Stimulated activated CD4-positive, alpha-beta T cell treated with anti-CD3 and anti-CD28 coated beads, Interleukin-4, amount 100 ng/mL, for 4 hours (primary cell): Measurements from ENCODE around the gene PRR33.
A peak's percentile ranks its signal among the peaks of the same experiment; 100 is the strongest.
"Not testable (repeated sequence)": the region's sequence is repeated elsewhere in the genome, so short reads cannot be mapped to it uniquely, and the experiment has no call there.

Experiments
- DNase-seq, 2 experiments: peaks; one replicate each; pipeline ENCODE4 v3.0.0-alpha.2; 2020

Gene PRR33

DNA sequence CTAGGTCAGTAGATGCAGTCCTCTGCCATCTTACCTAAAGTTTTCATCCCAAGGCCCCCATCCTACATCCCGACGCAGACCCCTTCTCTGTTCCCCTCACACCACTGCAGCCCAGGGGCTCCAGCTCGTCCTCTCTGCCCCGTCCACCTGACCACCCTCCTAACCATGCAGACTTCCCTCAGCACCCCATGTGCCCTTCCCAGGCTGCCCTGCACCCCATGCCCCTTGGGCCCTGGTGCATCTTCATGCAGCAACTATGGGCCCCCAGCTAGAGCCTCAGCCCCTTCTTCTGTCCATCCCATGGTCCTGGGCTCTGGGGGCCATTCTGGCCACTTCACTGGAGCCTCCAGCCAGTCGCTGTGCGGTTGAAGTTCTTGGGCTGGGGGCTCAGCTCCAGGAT, 2.9 kb downstream of the PRR33 start:
- no peak for DNase-seq

DNA sequence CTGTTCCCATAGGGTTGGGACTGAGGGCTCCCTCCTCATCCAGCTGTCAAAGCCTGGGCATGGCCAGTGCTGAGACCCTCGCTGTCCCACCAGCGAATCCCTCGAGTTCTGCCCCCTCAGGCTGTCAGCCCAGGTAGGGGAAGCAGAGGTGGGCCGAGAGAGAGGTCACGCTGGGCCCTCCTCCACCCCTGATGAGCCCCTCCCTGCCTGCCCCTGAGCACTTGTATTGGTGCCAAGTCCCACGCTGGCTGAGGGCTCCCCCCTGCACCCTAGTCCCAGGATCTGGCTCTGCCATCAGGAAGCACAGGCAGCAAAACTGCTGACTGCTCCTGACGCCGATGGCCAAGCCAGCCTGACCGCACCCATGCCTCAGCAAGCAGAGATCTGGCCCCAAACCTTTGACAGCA, 3.3 kb downstream of the PRR33 start:
- no peak for DNase-seq

DNA sequence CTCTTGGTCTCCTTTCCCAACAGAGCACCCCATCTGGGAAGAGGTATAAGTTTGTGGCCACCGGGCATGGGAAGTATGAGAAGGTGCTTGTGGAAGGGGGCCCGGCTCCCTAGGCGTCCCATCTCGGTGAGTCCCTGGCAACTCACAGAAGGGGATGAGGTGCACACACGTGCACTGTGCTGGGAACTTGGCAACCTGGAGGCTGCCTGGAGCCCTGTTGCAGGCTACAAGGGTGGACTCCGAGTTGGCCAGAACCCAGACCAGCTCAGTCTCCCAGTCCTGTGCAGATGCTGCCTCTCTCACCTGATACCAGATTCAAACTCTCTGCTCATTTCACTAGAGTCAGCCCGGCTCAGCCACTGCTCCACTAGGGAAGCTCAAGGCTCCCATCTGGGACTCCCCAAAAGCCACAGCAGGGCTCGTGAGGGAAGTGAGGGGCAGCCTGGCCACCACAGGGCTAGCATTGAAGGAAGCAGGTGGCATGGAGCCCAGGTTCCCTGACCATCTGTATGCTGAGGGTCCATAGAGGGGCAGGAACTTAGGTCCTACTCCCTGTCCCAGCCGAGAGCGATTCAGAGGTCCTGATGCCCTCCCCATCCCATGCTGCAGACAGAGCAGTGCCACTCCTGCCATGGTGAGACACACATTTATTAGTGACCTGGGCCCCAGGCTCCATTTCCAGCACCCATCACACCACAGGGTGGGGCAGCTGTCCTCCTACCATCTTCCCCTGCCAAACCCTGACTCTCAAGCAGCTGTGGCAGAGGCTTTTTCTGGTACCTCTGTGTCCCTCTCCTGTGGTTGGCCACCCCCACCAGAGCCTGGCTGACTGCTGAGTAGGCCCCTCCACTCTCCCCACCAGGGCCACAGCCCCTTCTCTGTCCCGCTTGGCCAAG, 4.0 kb downstream of the PRR33 start:
- DNase-seq = no peak

DNA sequence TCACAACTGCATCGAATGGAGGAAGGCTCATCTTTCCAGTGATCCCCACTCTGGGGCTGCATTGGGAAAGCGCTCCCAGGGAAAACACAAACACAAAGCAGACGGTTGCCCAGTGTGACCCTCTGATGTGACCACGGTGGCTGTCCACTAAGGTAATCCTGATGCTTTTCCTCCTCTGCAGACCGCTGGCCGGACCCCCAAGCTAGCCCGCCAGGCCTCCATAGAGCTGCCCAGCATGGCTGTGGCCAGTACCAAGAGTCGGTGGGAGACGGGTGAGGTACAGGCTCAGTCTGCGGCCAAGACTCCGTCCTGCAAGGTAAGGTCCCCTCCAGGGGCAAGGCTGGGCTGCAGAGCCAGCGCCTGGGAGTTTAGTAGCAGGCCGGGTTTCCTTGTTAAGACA, 5.1 kb downstream of the PRR33 start:
- DNase-seq = not testable (repeated sequence)

DNA sequence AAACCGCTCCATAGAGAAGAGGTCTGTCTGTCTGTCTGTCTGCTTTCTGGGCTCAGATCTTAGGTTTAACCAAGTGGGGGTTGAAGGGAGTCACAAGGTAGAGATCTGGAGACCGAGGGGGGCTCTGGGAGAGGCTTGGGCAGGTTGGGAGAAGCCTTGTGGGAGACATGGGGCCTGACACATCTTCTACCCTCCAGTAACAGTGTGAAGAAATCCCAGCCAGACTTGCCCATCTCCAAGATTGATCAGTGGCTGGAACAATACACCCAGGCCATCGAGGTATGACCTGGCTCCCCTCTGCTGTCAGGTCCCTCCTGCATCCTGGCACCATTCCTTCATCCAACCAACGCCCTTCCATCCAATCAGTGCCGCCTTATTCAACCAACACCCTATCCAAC, 7.4 kb downstream of the PRR33 start:
- no peak for DNase-seq

DNA sequence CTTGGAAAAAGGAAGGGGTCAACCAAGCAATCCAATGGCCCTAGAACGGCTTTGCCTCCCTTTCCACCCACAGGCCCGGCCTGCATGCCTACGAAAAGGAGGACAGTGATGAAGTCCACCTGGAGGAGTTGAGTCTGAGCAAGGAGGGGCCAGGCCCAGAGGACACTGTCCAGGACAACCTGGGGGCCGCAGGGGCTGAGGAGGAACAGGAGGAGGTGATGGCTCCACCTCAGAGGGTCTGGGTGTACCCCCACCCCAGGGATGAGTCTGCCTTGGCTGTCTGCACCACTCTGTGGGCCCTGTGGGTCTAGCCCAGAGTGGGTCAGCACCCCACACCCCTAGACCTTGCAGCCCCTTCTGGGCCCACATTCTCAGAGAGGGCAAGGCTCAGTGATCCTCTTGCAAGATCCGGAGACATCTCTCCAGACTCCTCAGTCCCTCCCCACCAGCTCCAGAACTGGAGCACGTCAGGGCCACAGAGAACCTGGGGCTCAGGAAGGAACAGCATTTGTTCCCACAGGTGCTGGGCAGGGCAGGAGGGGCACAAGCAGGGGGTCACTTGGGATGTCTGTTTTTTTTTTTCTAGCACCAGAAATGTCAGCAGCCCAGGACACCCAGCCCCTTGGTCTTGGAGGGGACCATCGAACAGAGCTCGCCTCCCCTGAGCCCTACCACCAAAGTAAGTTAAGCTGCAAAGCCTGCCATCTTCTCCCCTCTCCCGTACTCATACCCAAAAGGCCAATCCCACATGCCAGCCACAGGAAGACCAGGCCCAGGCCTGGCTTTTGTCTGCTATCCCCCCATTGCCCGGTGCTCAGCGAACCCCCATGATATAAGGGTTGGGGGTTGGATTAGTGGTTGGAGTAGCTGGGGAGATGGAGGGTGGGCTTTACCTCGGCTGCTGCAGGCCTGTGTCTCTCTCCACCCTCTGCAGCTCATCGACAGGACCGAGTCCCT, 8.1 kb downstream of the PRR33 start:
- no peak for DNase-seq

DNA sequence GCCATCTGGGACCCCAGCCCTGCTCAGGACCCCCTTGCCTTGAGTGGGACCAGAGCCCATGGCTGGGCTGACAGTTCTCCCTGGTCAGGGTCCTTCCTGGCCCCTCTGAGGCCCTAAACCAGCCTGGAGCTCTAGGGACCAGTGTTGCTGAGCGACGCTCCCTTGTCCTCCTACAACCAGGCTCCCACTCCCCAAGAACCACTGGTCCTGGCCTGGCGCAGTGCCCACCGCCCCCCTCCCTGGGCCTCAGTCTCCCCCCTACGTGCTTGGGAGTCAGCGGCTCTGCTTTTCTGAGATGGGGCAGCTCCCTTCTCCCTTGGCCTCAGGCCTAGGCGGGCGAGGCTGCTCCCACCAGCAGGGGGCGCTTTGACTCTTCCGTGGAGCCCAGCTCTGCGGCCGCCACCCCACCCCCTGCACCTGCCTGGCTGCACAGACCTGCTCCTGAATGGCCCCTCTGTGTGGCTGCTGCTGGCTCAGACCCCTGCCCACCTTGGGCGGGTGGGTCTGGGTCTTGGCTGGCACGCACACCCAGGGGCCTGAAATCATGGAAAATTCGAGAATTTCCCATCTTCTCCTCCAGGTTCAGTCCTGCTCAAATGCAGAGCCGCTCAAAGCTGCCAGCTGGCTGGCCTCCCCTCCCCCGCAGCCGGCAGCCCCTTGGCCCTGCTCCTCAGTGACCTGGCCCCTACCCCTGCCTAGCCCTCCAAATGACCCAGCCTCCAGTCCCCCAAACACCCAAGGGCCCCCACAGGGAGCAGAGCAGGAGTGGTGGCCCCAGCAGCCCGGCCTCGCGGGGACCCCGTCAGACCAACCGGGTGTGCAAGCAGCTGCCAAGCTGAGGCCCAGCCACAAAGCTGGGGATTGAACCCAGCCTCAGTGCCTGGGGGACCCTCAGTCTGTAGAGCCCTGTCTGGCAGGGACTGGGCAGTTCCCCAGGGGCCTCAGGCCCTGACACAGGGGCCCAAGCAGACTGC, 9.1 kb downstream of the PRR33 start:
- peak; percentile 67 to 86 for DNase-seq

DNA sequence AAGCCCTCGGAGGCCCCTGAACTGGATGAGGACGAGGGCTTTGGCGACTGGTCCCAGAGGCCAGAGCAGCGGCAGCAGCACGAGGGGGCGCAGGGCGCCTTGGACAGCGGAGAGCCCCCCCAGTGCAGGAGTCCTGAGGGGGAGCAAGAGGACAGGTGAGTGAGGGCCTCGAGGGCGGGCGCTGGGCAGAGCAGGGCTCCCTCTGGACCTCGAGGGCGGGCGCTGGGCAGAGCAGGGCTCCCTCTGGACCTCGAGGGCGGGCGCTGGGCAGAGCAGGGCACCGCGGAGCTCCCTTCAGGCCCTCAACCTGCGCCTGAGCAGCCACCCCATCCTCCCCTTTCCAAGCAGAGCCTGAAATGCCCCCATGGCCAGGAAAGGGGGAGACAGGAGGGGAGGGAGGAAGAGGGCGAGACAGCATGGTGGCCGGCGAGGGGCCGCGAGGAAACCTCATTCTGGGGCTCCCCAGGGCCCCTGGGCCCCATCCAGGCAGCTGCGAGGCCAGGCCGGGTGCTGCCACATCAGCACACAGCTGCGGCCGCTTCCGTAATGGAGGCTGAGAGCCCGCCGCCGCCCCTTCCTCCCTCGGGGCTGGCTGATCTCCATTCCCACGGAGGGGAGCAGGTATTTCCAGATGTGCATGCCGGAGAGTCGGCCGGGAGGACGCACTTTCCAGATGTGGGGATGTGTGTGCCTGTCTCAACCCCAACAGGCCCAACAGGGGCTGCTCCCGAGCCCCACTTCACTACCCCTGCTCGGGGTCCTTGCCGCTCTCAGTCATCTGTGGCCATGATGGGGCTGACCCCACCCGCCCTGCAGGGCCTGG, 10.0 kb downstream of the PRR33 start:
- DNase-seq = no peak

DNA sequence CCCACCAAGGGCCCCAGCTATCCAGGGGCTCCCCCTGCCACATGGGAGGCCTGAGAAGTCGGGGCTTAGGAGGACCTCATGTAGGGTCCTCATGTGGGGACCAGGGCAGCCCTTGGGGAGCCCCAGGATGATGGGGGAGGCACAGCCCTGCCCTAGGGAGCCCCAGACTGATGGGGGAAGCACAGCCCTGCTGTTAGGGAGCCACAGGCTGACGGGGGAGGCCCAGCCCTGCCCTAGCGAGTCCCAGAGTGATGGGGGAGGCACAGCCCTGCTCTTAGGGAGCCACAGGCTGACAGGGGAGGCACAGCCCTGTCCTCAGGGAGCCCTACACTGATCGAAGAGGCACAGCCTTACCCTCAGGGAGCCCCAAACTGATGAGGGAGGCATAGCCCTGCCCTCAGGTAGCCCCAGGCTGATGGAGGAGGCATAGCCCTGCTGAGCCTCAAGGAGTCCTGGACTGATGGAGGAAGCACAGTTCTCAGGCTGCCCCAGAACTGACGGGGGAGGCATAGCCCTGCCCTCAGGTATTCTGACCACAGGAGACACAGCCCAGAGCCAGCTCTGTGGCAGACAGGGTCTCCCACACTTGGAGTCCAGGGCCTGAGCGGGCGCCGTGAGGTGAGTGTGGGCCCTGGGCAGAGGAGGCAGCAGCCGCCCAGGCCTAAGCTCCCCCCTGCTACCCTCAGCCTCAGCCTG, 10.8 kb downstream of the PRR33 start:
- DNase-seq = no peak

DNA sequence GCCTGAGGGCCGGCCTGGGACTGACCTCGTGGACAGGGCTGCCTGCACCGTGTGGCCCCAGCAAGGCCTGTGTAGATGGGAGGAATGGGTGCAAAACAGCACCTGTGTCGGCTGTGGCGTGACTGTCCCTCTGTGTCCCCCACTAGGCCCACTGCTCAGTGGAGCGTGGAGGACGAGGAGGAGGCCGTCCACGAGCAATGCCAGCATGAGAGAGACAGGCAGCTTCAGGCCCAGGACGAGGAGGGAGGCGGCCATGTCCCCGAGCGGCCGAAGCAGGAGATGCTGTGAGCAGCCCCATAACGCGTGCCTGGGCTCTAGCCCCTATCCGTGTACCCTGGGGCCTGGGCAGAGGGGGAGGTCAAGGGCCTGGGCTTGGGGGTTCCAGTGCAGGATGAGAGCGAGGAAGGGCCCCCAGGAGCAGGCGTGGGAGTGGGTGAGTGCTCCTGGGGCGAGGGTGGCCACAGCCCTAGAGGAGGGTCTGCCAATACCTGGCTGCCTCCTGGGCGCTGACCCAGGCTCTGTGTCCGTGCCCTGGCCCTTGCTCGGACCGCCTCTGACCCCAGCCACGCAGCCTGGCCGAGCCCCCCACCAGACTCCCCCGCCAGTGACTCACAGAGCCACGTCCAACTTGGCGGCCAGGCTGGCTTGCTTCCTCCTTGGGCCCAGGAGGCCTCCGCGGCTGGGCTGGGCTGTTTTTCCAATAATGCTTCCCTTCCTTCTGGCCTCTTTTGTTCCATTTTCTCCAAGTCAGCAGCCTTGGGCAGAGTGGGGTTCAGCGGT, 11.6 kb downstream of the PRR33 start:
- no peak for DNase-seq

DNA sequence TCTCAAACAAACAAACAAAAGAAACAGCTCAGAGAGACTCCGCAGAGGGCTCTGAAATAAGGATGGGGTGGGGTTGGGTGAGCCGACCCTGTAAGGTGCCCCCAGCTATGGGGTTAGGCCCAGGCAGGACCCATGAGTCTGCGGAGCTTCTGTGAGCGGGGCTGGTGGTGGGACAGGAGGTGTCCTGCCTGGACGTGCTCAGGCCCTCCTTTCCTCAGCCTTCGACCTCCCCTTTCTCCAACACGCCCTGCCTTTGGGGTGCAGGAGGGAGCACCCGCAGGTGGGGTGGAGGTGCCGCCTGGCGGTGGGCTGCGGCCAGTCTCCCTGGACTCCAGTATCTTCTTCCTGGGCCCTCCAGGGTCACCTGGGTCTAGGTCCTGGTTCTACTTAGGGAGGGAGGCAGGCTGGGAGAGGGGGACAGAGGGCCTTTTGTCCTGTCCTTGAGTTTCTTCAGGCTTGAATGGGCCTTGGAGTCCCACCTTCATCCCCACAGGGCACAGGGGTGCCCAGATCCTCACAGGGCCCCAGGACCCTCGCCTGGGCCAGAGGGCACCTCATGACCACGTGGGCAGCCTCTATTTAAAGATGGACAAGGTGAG, 12.3 kb downstream of the PRR33 start:
- no peak for DNase-seq

DNA sequence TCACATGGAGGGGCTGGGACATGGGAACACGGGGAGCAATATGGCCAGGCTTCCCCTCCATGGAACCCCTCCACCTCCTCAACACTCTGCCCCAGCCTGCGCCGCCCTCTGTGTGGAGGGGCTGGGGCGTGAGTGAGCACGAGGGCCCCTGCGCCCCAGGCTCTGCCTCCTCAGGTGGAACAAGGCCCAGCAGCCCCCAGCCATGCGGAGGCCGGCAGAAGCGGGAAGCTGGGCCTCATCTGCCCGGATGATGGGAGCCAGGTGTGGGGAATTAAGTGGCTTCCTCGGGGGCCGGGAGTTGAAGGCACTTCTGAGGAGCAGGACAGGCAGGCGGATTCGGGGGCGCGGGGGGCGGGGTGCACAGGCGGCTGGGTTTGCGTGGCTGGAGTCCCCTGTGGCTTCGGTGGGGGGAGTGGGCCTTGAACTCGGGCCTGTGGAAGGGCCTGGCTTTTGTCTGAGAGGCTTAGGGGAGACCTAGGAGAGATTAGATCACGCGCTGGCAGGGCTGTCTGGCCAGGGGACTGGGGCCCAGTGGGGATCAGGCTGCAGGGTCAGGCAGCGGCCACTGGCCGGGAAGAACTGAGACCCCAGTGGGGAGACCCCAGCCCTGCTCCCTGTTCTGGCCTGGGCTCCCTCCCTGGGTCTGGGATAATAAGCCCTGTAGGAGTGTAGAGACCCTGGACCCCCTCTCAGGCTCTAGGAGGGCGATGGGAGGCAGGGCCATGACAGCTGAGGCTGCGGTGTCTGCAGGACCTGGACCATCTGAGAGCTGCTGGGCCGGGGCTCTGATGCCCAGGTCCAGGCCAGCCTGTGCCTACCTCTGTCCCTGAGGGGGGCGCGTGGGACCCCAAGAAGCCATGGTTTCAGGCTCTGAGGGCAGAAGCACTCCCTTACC, 13.3 kb downstream of the PRR33 start:
- no peak for DNase-seq

DNA sequence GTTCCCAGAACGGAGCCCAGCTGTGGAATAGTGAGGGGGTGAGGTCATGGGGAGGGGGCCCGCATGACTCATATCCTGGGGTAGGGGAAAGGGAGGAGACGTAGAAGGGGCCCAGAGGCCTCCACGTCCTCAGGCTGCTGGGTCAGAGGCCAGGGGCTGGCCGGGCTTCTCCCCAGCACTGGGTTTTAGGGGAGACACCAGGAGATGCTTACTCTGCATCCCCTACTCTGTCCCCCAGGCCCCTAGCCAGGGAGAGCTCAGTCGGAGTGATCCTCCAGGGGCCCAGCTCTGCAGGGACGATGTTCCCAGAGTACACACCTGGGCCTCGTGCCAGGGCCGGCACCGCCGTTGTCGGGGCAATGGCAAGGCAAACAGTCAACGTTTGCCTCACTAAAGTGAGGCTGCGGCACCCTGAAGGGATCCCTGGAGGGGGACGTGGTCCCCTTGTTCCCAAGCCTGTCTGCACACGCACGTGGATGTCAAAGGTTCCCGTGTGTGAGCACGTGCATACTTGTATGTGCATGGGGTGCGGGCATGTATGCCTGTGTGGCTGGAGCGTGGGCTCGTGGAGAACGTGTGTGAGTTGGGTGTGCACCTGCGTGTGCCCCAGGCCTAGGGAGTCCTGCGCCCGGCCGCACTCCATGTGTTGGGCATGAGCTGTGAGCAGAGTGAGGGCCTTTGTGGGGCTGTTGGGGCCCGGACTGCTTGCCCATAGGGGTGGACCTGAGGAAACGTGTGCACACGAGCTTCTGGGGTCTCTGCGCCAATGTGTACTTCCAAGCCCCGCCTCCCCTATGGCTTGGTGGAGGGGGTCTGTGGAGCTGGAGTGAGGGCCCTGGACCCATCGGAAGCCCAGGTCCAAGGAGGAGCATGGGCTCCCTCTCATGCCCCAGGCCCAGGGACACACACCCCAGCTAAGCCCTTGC, 14.2 kb downstream of the PRR33 start:
- no peak for DNase-seq

DNA sequence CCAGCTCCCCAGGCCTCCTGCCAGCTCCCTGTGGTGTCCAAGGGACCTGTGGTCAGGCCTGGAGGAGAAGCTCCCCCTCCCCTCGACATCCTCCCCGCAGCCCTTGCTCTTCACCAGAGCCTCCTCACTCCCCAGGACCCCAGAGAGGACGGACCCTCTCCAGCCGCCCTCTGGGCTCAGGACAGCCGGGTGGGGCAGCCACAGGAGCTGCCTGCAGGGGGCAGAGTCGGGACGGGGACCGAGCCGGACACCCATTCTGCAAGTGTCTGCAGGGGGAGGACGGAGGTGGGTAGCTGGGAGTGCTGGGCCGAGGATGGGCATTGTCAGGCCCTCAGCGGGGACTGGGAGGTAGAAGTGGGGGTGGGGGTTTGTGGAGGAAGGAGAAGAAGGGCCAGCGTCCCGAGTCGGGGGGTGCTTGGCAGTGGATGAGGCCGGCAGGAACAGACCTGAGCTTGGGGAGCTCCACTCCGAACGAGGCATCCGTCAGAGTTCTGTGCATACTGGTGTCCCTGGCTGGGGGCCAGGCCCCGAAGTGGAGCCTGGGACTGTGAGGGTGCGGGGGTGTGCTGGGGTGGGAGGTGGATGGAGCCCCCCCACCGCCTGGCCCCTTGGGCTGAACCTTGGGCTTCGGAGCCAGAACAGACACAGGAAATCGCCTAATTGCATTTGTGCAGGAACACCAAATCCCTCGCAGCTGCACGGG, 15.2 kb downstream of the PRR33 start:
- no peak for DNase-seq

DNA sequence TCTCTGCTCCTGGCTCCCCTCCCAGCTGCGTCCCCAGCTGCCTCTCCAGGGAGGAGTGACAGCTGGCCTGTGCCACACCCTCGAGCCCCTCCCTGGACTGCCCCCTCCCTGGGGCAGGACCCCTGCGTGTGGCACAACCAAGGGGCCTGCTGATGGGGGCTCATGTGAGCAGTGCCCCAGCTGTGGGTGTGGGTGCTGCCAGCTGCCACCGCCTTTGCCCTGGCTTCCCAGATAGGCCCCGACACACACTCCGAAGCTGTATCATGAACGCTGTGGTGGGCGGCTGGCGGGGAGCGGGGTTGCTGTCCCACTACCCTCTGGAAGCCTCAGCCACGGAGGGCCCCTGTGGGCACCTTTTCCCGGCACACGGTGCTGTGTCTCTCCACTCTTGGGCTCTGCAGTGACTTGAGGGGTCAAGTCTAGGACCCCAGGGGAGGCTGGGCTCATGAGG, 15.8 kb downstream of the PRR33 start:
- DNase-seq = not testable (repeated sequence)

DNA sequence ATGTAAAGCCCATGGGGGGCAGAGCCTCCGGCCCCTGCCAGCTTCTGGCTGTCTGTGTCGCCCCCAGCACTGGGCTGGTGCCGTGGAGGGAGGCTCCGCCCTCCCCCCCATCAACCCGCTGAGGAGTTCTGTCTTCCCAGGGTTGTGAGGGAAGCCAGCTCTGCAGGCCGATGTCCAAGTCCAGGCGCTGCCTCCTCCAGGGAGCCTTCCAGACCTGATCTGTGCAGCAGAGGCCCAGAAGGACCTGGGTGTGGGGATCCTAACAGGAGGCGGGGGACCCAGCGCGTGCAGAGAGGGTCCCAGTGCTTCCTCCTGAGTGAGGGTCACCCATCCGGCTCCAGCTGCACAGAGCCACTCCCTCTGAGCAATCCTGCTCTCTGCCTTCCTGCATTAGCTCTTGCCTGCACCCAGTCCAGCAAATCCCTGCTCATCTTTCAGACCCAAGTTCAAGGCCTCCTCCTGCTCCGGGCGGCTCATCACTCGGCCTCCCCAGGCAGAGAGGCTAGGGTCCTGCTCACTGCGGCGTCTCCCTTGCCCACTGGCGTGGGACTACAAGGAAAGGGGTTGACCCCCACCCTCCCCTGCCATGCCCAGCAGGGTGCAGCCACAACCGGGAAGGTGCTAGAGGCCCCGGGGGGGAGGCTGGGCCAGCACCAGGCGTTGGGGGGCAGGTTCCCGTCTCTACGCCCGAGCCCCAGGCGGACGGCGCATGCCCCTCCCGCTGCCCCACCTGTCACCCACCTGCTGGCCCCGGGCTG, 16.4 kb downstream of the PRR33 start:
- no peak for DNase-seq
